SK-N-SH treated with all-trans-retinoic acid at 6 μM for 48 hours (cell line): ENCODE results near the gene ARHGAP26.

Experiments used
- ATAC-seq: fragments of 200-7000 bp; cut with Tn5 transposase; 3 replicates; pipeline ENCODE4 v1.9.1; 2020; ENCODE audit warnings: mild to moderate bottlenecking, moderate library complexity
- ARNTL ChIP-seq: fragments of 450-650 bp; formaldehyde crosslinking; IDR thresholded peaks from 2 replicates; pipeline ENCODE4 v1.5.0; 2020; ENCODE audit warnings: low read depth, mild to moderate bottlenecking, moderate library complexity, borderline replicate concordance
- BACH2 ChIP-seq: fragments of 250-450 bp; sonication (Bioruptor Pico); IDR thresholded peaks from 2 replicates; pipeline ENCODE4 v1.9.0; 2021; ENCODE audit warnings: mild to moderate bottlenecking, borderline replicate concordance
- CSDC2 ChIP-seq: fragments of 250-450 bp; sonication (Bioruptor Pico); IDR thresholded peaks from 2 replicates; pipeline ENCODE4 v1.5.0; 2020; ENCODE audit warnings: mild to moderate bottlenecking, moderate library complexity
- CSRNP3 ChIP-seq: fragments of 250-450 bp; sonication (Bioruptor Pico); IDR thresholded peaks from 2 replicates; pipeline ENCODE4 v1.5.1; 2021; ENCODE audit warnings: mild to moderate bottlenecking, moderate library complexity
- ESRRG ChIP-seq: fragments of 250-450 bp; sonication (Bioruptor Pico); IDR thresholded peaks from 2 replicates; pipeline ENCODE4 v1.6.1; 2021; ENCODE audit warnings: mild to moderate bottlenecking
- GLIS3 ChIP-seq: fragments of 250-450 bp; sonication (Bioruptor Pico); IDR thresholded peaks from 2 replicates; pipeline ENCODE4 v1.5.0; 2020; ENCODE audit warnings: mild to moderate bottlenecking, moderate library complexity
- ISL1 ChIP-seq: fragments of 250-450 bp; sonication (Bioruptor Pico); IDR thresholded peaks from 2 replicates; pipeline ENCODE4 v2.1.2; 2022; ENCODE audit warnings: mild to moderate bottlenecking, moderate library complexity
- OSR1 ChIP-seq: fragments of 250-450 bp; sonication (Bioruptor Pico); IDR thresholded peaks from 2 replicates; pipeline ENCODE4 v1.8.0; 2022; ENCODE audit warnings: moderate library complexity, mild to moderate bottlenecking, inconsistent platforms
- PATZ1 ChIP-seq: fragments of 250-450 bp; sonication (Bioruptor Pico); IDR thresholded peaks from 2 replicates; pipeline ENCODE4 v1.8.0; 2020; ENCODE audit warnings: mild to moderate bottlenecking, moderate library complexity, borderline replicate concordance
- POU6F1 ChIP-seq: fragments of 250-450 bp; sonication (Bioruptor Pico); IDR thresholded peaks from 2 replicates; pipeline ENCODE4 v1.8.0; 2021; ENCODE audit warnings: low read depth, mild to moderate bottlenecking, moderate library complexity, borderline replicate concordance
- PPARA ChIP-seq: fragments of 250-450 bp; sonication (Bioruptor Pico); IDR thresholded peaks from 2 replicates; pipeline ENCODE4 v1.5.0; 2020; ENCODE audit warnings: mild to moderate bottlenecking, borderline replicate concordance
- RARB ChIP-seq: fragments of 250-450 bp; sonication (Bioruptor Pico); IDR thresholded peaks from 2 replicates; pipeline ENCODE4 v1.8.0; 2021; ENCODE audit warnings: mild to moderate bottlenecking, moderate library complexity
- SNAI2 ChIP-seq: fragments of 250-450 bp; sonication (Bioruptor Pico); IDR thresholded peaks from 2 replicates; pipeline ENCODE4 v1.5.0; 2020; ENCODE audit warnings: mild to moderate bottlenecking, moderate library complexity
- TCF4 ChIP-seq: fragments of 250-450 bp; sonication (Bioruptor Pico); IDR thresholded peaks from 2 replicates; pipeline ENCODE4 v1.8.0; 2021; ENCODE audit warnings: mild to moderate bottlenecking, moderate library complexity, borderline replicate concordance
- TSHZ2 ChIP-seq: fragments of 250-450 bp; sonication (Bioruptor Pico); IDR thresholded peaks from 2 replicates; pipeline ENCODE4 v1.5.0; 2020; ENCODE audit warnings: mild to moderate bottlenecking, moderate library complexity
- ZC3H10 ChIP-seq: fragments of 250-450 bp; sonication (Bioruptor Pico); IDR thresholded peaks from 2 replicates; pipeline ENCODE4 v1.5.1; 2021; ENCODE audit warnings: mild to moderate bottlenecking, moderate library complexity
- ZFP3 ChIP-seq: fragments of 250-450 bp; sonication (Bioruptor Pico); IDR thresholded peaks from 2 replicates; pipeline ENCODE4 v1.5.0; 2020; ENCODE audit warnings: mild to moderate bottlenecking, moderate library complexity
- ZFP30 ChIP-seq: fragments of 450-650 bp; formaldehyde crosslinking; IDR thresholded peaks from 2 replicates; pipeline ENCODE4 v1.5.0; 2022; ENCODE audit warnings: mild to moderate bottlenecking, moderate library complexity
- ZNF565 ChIP-seq: fragments of 450-650 bp; formaldehyde crosslinking; conservative IDR thresholded peaks from 2 replicates; pipeline ENCODE4 v1.5.0; 2020; ENCODE audit warnings: low read depth, mild to moderate bottlenecking, moderate library complexity
- ZNF70 ChIP-seq: fragments of 450-650 bp; formaldehyde crosslinking; IDR thresholded peaks from 2 replicates; pipeline ENCODE4 v1.5.0; 2020; ENCODE audit warnings: mild to moderate bottlenecking, moderate library complexity
- ZNF8 ChIP-seq: fragments of 450-650 bp; formaldehyde crosslinking; IDR thresholded peaks from 2 replicates; pipeline ENCODE4 v1.5.0; 2020; ENCODE audit warnings: mild to moderate bottlenecking, moderate library complexity

The ARHGAP26 gene

GRCh38 chr5:143056339-143056704 is 286.1 kb downstream of the ARHGAP26 start:
- TF ChIP-seq PPARA (no peak), PATZ1 (CRISPR knock-in tag) (no peak), ZFP3 (CRISPR knock-in tag) (no peak), RARB (CRISPR knock-in tag) (no peak), ZC3H10 (CRISPR knock-in tag) (no peak), POU6F1 (CRISPR knock-in tag) (no peak), BACH2 (CRISPR knock-in tag) (no peak)

GRCh38 chr5:143056792-143057579 is 286.8 kb downstream of the ARHGAP26 start:
- ATAC-seq: no peak
- TF ChIP-seq RARB (CRISPR knock-in tag) (no peak), CSDC2 (CRISPR knock-in tag) (no peak), ARNTL (CRISPR knock-in tag) (no peak), SNAI2 (CRISPR knock-in tag) (no peak), ZFP3 (CRISPR knock-in tag) (no peak), CSRNP3 (no peak), ZNF8 (CRISPR knock-in tag) (no peak), PATZ1 (CRISPR knock-in tag) (no peak), ZNF565 (CRISPR knock-in tag) (no peak), ZC3H10 (CRISPR knock-in tag) (no peak), TSHZ2 (CRISPR knock-in tag) (no peak), ISL1 (no peak), PPARA (no peak), GLIS3 (CRISPR knock-in tag) (no peak), POU6F1 (CRISPR knock-in tag) (no peak), ZFP30 (CRISPR knock-in tag) (no peak), OSR1 (CRISPR knock-in tag) (no peak), ESRRG (CRISPR knock-in tag) (no peak), TCF4 (CRISPR knock-in tag) (no peak), ZNF70 (CRISPR knock-in tag) (no peak)

More at GRCh38 chr5:143056339-143056704, 286.1 kb downstream of the ARHGAP26 start:
- no peak for ATAC-seq
